ENCODE measurements around the gene SGF29. TPM values are rescaled to one million over a fixed set of nuclear protein-coding genes. Genes with fewer than 3 reads are reported as not detected.

SGF29 gene
- total RNA-seq (2012; rRNA removed), result 7.2 and 7.7 TPM in 2 replicates
- 4.3 and 4.7 TPM in 2 replicates for polyA plus RNA-seq (2012; rRNA removed)
- polyA plus RNA-seq (2012; cell fraction: cytosol; rRNA removed), result 3.4 and 3.7 TPM in 2 replicates
- 10.0 and 12.4 TPM in 2 replicates for polyA plus RNA-seq (2012; cell fraction: nucleus; rRNA removed; ENCODE audit: low replicate concordance)
- Bru-seq, nascent RNA, result percentile 49 among the genes with signal in this experiment
- percentile 56 among the genes with signal in this experiment for BruChase-seq, experiment 1, labeled RNA remaining after a 6-hour chase
- percentile 39 among the genes with signal in this experiment for BruChase-seq, experiment 2, labeled RNA remaining after a 2-hour chase
- long read RNA-seq, transcript SGF29-201 (10 exons, 1,153 nt), result major isoform, 6 of 6 reads
- long read RNA-seq, partial matches to known transcripts, result 0 of 6 reads
- long read RNA-seq, other reads (novel, unspliced or antisense), result 0 of 6 reads

DNA sequence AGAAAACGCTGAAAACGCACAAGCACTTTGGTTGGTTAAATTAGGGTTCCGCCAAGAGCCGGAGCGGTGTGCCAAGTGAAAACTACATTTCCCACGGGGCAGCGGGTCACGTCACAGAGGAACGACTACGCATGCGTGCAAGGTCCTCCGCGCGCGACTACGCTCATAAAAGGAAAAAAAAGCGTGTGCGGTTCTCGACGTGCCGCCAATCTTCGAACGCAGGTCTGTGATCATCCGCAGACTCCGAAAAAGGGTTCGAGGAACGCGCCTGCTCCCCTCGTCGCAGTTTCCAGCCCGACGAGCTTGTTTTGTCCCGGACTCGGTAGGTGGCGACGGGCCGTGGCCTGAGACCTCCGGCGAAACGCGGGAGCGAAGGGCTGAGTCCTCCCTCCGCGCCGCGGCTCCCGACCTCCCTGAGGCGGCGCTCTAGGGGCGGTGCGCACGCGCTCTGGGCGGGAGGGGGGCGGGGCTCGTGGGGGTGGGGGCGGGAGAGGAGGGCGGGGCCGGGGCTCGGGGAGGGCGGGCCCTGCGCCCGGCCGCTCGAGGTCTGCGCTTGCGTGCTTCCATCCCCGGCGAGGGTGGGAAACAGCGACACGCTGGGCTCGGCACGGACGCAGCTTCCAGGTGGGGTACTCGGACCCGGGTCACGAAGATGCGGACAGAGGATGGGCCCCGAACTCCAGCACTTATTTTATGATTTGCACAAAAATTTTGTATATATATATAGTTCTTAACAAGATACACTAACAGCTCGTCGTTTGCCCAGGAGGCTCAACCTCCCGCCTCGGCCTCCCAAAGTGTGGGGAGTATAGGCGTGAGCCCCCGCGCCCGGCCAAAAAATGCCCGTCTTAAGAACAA, at the start of gene SGF29:
SGF29 (plus strand) TSS at position 145 of the 858 bp plus-strand sequence. CDS start 27,150 bp downstream, outside the sequence.
- Histone ChIP-seq H3K56ac (ENCODE audit: extremely low read depth, insufficient read depth, low read length) (peak within 1 kb of the TSS; percentile 97), H4K8ac (ENCODE audit: low read depth in 2 of 2, low read length in 2 of 2) (peak within 1 kb of the TSS; percentile 88 to 96), H3K18ac (ENCODE audit: low read depth, low read length) (peak within 1 kb of the TSS; percentile 89), H3K9me3 (ENCODE audit: control insufficient read depth, insufficient read depth, low read length) (no peaks in the 10 kb centered on the region), H4K91ac (ENCODE audit: insufficient read depth, low read depth, low read length) (peak within 1 kb of the TSS; percentile 99), H3K27ac (ENCODE audit: insufficient read depth, low read length) (peak within 1 kb of the TSS; percentile 98), H3K27me3 (ENCODE audit: control insufficient read depth, insufficient read depth, low read length) (no peaks in the 10 kb centered on the region), H2BK5ac (ENCODE audit: low read depth, low read length, poor library complexity, severe bottlenecking) (peak within 1 kb of the TSS; percentile 93), H2BK15ac (ENCODE audit: low read depth, low read length) (peak within 1 kb of the TSS; percentile 96; the same call in 1 of the 3 replicates), H3K9me1 (ENCODE audit: insufficient read depth, low read length) (peaks cover 4% of the 10 kb centered on the region), H3K9ac (ENCODE audit: low read depth, low read length) (peak within 1 kb of the TSS; percentile 99), H3K4me2 (ENCODE audit: low read depth, low read length) (peak within 1 kb of the TSS; percentile 82), H3K79me1 (ENCODE audit: low read depth in 1 of 2, low read length in 2 of 2) (peaks cover 15 to 18% of the 10 kb centered on the region in 2 experiments), H2AK9ac (replicated peaks; ENCODE audit: low read depth, low read length, poor library complexity) (peak within 1 kb of the TSS; percentile 83), H3K23ac (ENCODE audit: low read depth, low read length) (peak within 1 kb of the TSS; percentile 99), H3K14ac (replicated peaks; ENCODE audit: low read depth, low read length) (peak within 1 kb of the TSS; percentile 99), H2AK5ac (ENCODE audit: low read depth, low read length) (peak within 1 kb of the TSS; percentile 86), H2AFZ (replicated peaks; ENCODE audit: low read length, poor library complexity) (peak within 1 kb of the TSS; percentile 99), H2BK120ac (ENCODE audit: low read depth, low read length) (peak within 1 kb of the TSS; percentile 90), H3K4me3 (ENCODE audit: insufficient read depth, low read depth, low read length) (peak within 1 kb of the TSS; percentile 72), H3K36me3 (ENCODE audit: control insufficient read depth, insufficient read depth, low read length) (peaks cover 2% of the 10 kb centered on the region; the same call in 1 of the 2 replicates), H3K4me1 (ENCODE audit: control insufficient read depth, insufficient read depth, low read length) (peaks cover 5% of the 10 kb centered on the region; the same call in 1 of the 2 replicates), H3K4ac (ENCODE audit: low read depth, low read length) (peak within 1 kb of the TSS; percentile 99), H4K20me1 (ENCODE audit: insufficient read depth, low read length) (peaks cover 3% of the 10 kb centered on the region; the same call in 1 of the 2 replicates), H2BK20ac (ENCODE audit: low read depth, low read length) (peak within 1 kb of the TSS; percentile 75; the same call in 1 of the 2 replicates), H4K5ac (ENCODE audit: low read depth, low read length) (peak within 1 kb of the TSS; percentile 91)
- ChIA-PET CTCF (interaction anchor here (1.2 to 1.3 kb wide), 2 partner anchors 15 kb away, joined by 3 read pairs; partner anchors contain the start of gene NUPR1), POLR2A (ENCODE audit: unreplicated experiment) (no interaction called here)
- intact Hi-C loops (cut with micrococcal nuclease), result no loop called here
- dilution Hi-C loops (cut with HindIII; ENCODE audit: low sequenced_read_pairs, unreplicated experiment), result no loop called here
- in situ Hi-C loops (cut with MboI; ENCODE audit: low sequenced_read_pairs), result no loop called here
- DNase-seq (peak; percentile 89), ATAC-seq (ENCODE audit: low read depth) (peak; percentile 97)
- no peak for TF ChIP-seq CEBPB (IDR thresholded peaks at IDR 0.05; ENCODE audit: low read depth, low read length)
- no peak for TF ChIP-seq BHLHE40 (IDR thresholded peaks at IDR 0.05; ENCODE audit: low read depth, low read length)
- TF ChIP-seq, protein P1, sequence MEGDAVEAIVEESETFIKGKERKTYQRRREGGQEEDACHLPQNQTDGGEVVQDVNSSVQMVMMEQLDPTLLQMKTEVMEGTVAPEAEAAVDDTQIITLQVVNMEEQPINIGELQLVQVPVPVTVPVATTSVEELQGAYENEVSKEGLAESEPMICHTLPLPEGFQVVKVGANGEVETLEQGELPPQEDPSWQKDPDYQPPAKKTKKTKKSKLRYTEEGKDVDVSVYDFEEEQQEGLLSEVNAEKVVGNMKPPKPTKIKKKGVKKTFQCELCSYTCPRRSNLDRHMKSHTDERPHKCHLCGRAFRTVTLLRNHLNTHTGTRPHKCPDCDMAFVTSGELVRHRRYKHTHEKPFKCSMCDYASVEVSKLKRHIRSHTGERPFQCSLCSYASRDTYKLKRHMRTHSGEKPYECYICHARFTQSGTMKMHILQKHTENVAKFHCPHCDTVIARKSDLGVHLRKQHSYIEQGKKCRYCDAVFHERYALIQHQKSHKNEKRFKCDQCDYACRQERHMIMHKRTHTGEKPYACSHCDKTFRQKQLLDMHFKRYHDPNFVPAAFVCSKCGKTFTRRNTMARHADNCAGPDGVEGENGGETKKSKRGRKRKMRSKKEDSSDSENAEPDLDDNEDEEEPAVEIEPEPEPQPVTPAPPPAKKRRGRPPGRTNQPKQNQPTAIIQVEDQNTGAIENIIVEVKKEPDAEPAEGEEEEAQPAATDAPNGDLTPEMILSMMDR (conservative IDR thresholded peaks at IDR 0.05; ENCODE audit: low read depth, low read length), result peak; percentile 32
- TF ChIP-seq, protein P2, sequence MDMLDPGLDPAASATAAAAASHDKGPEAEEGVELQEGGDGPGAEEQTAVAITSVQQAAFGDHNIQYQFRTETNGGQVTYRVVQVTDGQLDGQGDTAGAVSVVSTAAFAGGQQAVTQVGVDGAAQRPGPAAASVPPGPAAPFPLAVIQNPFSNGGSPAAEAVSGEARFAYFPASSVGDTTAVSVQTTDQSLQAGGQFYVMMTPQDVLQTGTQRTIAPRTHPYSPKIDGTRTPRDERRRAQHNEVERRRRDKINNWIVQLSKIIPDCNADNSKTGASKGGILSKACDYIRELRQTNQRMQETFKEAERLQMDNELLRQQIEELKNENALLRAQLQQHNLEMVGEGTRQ (IDR thresholded peaks at IDR 0.05; ENCODE audit: low read depth, low read length), result 0 out of 2 replicates have a peak, but pooled peaks have one; percentile 21
- TF ChIP-seq SMC3 (IDR thresholded peaks at IDR 0.05; ENCODE audit: low read depth, low read length), result no peak
- TF ChIP-seq RAD21 (IDR thresholded peaks at IDR 0.05; ENCODE audit: low read length), result no peak
- TF ChIP-seq CHD1 (IDR thresholded peaks at IDR 0.05; ENCODE audit: low read depth, low read length), result no peak
- TF ChIP-seq MAZ (IDR thresholded peaks at IDR 0.05; ENCODE audit: borderline replicate concordance, low read depth, low read length), result peak; percentile 77; the same call in 1 of the 2 replicates
- TF ChIP-seq POLR2A (IDR thresholded peaks at IDR 0.05; ENCODE audit: low read depth, low read length), result peak; percentile 90
- 0 out of 2 replicates have a peak, but pooled peaks have one; percentile 15 for TF ChIP-seq MXI1 (IDR thresholded peaks at IDR 0.05; ENCODE audit: borderline replicate concordance, low read depth, low read length)
- 1% methylated on average over 24 of the region's 88 CpGs; no CpG with 5 or more reads in 1 of the 2 experiments for WGBS, 2 experiments (ENCODE audit: extremely low coverage in 2 of 2, insufficient read length in 1 of 2)
- no TSS peak for BruUV-seq (replicated peaks)

Measured in IMR-90 (cell line).